ENCODE results near the gene TMSB15C. TPM values are rescaled to one million over a fixed set of nuclear protein-coding genes. Genes with fewer than 3 reads are reported as not detected.

The TMSB15C gene
- total RNA-seq, 1 experiment from 2014 or later, result 2.0 TPM

GRCh38 chrX:104108955-104109354, 32.9 kb upstream of the TMSB15C start:
- no peak for DNase-seq
- no peak overlapping the region for H3K27ac Mint-ChIP-seq
- no peak overlapping the region for H3K4me3 Mint-ChIP-seq
- no peak overlapping the region for H3K9ac ChIP-seq (ENCODE audit: extremely low read depth, insufficient read length, low read length)
- H3T11ph ChIP-seq (ENCODE audit: low read length), result no peak overlapping the region
- no peaks in the 10 kb centered on the region for H4K20me1 ChIP-seq (ENCODE audit: control insufficient read depth, insufficient read depth, insufficient read length)
- H4K5ac ChIP-seq (ENCODE audit: insufficient read length, low read depth, low read length), result no peak overlapping the region
- no peak overlapping the region for H2BK20ac ChIP-seq (ENCODE audit: low read depth, low read length, poor library complexity, severe bottlenecking)
- H3K23ac ChIP-seq (ENCODE audit: insufficient read length, low read depth, low read length), result no peak overlapping the region
- no peaks in the 10 kb centered on the region for H3K79me1 ChIP-seq (ENCODE audit: insufficient read depth, low read depth, low read length, poor library complexity, severe bottlenecking)
- H3K18ac ChIP-seq (ENCODE audit: insufficient read length, low read depth, low read length), result no peak overlapping the region
- H3K36me3 Mint-ChIP-seq (ENCODE audit: insufficient read depth in 1 of 3, low read depth in 3 of 3), result peaks cover 0 to 6% (median 4%) of the 10 kb centered on the region in 3 experiments; a peak in 4 of 7 replicates
- peaks cover 11 to 12% of the 10 kb centered on the region in 2 experiments; a peak in 3 of 4 replicates for H3K4me1 Mint-ChIP-seq
- peaks cover 10% of the 10 kb centered on the region for H3K27me3 Mint-ChIP-seq (ENCODE audit: low read depth)
- no peak overlapping the region for H3K56ac ChIP-seq (ENCODE audit: insufficient read length, low read depth, low read length)
- no peak overlapping the region for H3K4me2 ChIP-seq (ENCODE audit: insufficient read depth, insufficient read length, low read length)
- no peak overlapping the region for H2AFZ ChIP-seq (ENCODE audit: low read length)
- peaks cover 3% of the 10 kb centered on the region for H3K9me3 ChIP-seq (ENCODE audit: control insufficient read depth, low read depth, low read length)
- peaks cover 10% of the 10 kb centered on the region for H3K23me2 ChIP-seq (ENCODE audit: insufficient read length, low read depth, low read length, poor library complexity, severe bottlenecking)
- no peaks in the 10 kb centered on the region for H3K79me2 ChIP-seq (ENCODE audit: insufficient read depth, low read length)
- no peak overlapping the region for H4K91ac ChIP-seq (ENCODE audit: insufficient read length, low read depth, low read length)
- no peak for TF ChIP-seq CTCF (conservative IDR thresholded peaks at IDR 0.05)
- H4K8ac ChIP-seq (replicated peaks; ENCODE audit: insufficient read length, low read depth, low read length), result no peak overlapping the region
- H3K14ac ChIP-seq (ENCODE audit: insufficient read depth, low read length), result no peak overlapping the region
- no peak overlapping the region for H2BK5ac ChIP-seq (ENCODE audit: insufficient read length, low read length)
- no peak overlapping the region for H2BK12ac ChIP-seq (ENCODE audit: insufficient read length, low read depth, low read length)
- no peaks in the 10 kb centered on the region; the same call in 1 of the 2 replicates for H3K4me1 ChIP-seq (ENCODE audit: insufficient read depth, low read length)
- H2BK120ac ChIP-seq (ENCODE audit: low read depth, low read length, poor library complexity, severe bottlenecking), result no peak overlapping the region
- H3K27me3 ChIP-seq (ENCODE audit: insufficient read depth, low read length), result no peaks in the 10 kb centered on the region
- peaks cover 2 to 59% of the 10 kb centered on the region in 2 experiments; a peak in 4 of 5 replicates for H3K9me3 Mint-ChIP-seq
- H3K27ac ChIP-seq (ENCODE audit: insufficient read length, low read depth, low read length), result no peak overlapping the region
- H2AK5ac ChIP-seq (ENCODE audit: insufficient read length, low read length), result no peak overlapping the region
- WGBS (ENCODE audit: extremely low coverage, insufficient read length, low lambda C conversion rate), result no CpG with 5 or more reads among the region's 1 CpG
- no peak overlapping the region for H2BK15ac ChIP-seq (ENCODE audit: low read depth, low read length)
- no peak overlapping the region for H3K4ac ChIP-seq (ENCODE audit: low read depth, low read length)

Data from H9 (cell line).